ENCODE data around the gene GREM1. TPM values are rescaled to one million over a fixed set of nuclear protein-coding genes. Genes with fewer than 3 reads are reported as not detected.

GREM1 gene
- polyA plus RNA-seq, 12 donors, result 0.53 to 5.6 (median 0.92) TPM; not detected in 1

DNA sequence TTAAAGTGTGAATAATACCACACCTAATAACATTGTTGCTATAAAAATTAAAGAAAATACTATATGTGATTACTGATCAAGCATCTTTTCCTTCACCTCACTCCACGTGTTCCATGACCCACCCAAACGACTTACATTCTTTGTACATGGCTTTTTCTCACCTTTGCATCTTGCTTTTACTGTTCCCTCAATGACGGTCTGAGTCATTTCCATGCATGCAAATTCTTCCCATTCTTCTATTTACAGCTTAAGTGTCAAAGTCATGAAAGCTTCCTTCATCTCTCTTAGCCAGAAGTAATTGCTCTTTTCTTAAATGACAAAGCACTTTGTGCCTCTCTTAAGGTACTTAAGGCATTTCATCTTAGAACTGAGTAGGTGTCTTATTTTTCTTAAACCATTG is 64.0 kb downstream of the GREM1 start:
- DNase-seq, result no peak

- DNase-seq, result no peak
These were observed 66.8 kb downstream of the GREM1 start for GRCh38 chr15:32784581-32784980.

DNA sequence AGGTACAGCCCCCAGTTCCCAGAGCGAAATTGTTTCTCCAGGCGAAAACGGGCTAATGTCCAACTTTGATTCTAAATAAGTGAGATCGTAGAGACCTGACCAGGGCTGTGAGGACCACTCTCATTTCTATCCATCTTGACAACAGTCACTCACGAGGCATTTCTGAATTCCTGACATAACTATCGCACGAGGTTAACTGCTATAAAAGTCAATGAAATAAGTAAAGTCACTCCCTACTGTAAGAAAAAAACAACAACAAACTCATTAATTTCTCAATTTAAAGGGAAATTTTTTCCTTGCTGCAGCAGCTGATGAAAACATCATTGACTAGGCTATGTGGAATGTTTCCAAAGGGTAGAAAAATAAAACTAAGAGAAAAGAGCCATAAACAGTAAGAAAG is 69.1 kb downstream of the GREM1 start:
- DNase-seq, result no peak

GRCh38 chr15:32787949-32788348 is 70.1 kb downstream of the GREM1 start:
- no peak for DNase-seq

GRCh38 chr15:32790352-32790999 is 72.7 kb downstream of the GREM1 start:
- no peak for DNase-seq

DNA sequence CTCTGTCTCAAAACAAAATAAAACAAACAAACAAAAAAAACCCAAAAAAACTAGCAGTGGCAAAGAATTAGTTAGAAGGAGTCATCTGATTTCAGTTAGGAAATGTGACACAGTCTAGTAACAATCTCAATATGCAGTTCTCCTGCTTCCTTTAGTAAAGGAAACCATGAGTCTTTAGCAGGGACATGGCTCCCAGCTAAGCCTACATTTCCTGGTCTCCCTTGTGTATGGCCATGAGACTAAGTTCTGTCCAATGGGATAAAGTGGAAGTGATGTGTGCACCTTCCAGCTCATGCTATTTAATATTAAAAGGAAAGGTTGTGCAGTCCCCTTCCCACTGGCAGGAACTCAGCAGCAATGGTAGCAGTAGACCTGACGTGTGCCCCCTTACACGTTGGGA is 74.6 kb downstream of the GREM1 start:
- DNase-seq, result no peak

Other genes with a start within 250 kb of the GREM1 start
- gene GOLGA8N, start 124.5 kb upstream of the GREM1 start, polyA plus RNA-seq (ENCODE audit: insufficient read length in 12 of 12), result 10 to 100 TPM in 10 of 12 donors, 1 to 10 TPM in 1, not detected in 1; 9.0 to 50.0 (median 17.4) TPM
- 10 to 100 TPM in 11 of 12 donors, not detected in 1; 11.1 to 43.7 (median 18.2) TPM for gene ARHGAP11A, start 102.5 kb upstream of the GREM1 start, polyA plus RNA-seq (ENCODE audit: insufficient read length in 12 of 12)
- gene SCG5, start 76.3 kb upstream of the GREM1 start, polyA plus RNA-seq (ENCODE audit: insufficient read length in 12 of 12), result 10 to 100 TPM in 9 of 12 donors, 1 to 10 TPM in 1, not detected in 2; 8.6 to 24.7 (median 13.0) TPM

Data from muscle of arm (tissue), 12 donors.